ENCODE results near the gene VASN. TPM values are rescaled to one million over a fixed set of nuclear protein-coding genes. Genes with fewer than 3 reads are reported as not detected.
A peak's percentile ranks its signal among the peaks of the same experiment; 100 is the strongest.

Gene VASN
- total RNA-seq, 3 donors from 2014 or later = 14.8 to 28.5 (median 16.1) TPM

GRCh38 chr16:4365014-4365406, 6.6 kb upstream of the VASN start:
- H3K4me1 ChIP-seq = peaks cover 3 to 15% of the 10 kb centered on the region in 2 donors
- H3K4me3 ChIP-seq = no peak overlapping the region
- no peaks in the 10 kb centered on the region for H3K36me3 ChIP-seq
- H3K27ac ChIP-seq = no peak overlapping the region
- no peak for DNase-seq (ENCODE audit: low spot score in 2 of 2)
- H3K9me3 ChIP-seq = no peaks in the 10 kb centered on the region
- intact Hi-C loops (cut with DNase I; ENCODE audit: low total_unique reads) = loop anchor here (2.0 kb wide), 1 partner anchor 36 kb away; no protein-coding TSS in a partner anchor
- no peaks in the 10 kb centered on the region for H3K27me3 ChIP-seq
- TF ChIP-seq POLR2A (IDR thresholded peaks at IDR 0.05) = no peak
- TF ChIP-seq CTCF (IDR thresholded peaks at IDR 0.05) = no peak
- no peak for TF ChIP-seq POLR2AphosphoS5 (IDR thresholded peaks at IDR 0.05)

GRCh38 chr16:4365615-4366014, 6.0 kb upstream of the VASN start:
- Histone ChIP-seq H3K4me1 (peaks cover 3 to 22% of the 10 kb centered on the region in 2 donors), H3K4me3 (no peak overlapping the region), H3K27me3 (no peaks in the 10 kb centered on the region), H3K36me3 (no peaks in the 10 kb centered on the region), H3K9me3 (no peaks in the 10 kb centered on the region), H3K27ac (no peak overlapping the region)
- intact Hi-C loops (cut with DNase I; ENCODE audit: low total_unique reads) = loop anchor here (2.0 kb wide), 1 partner anchor 35 kb away; no protein-coding TSS in a partner anchor
- TF ChIP-seq POLR2A (IDR thresholded peaks at IDR 0.05) (no peak), CTCF (IDR thresholded peaks at IDR 0.05) (no peak), POLR2AphosphoS5 (IDR thresholded peaks at IDR 0.05) (no peak)
- DNase-seq (ENCODE audit: low spot score in 2 of 2) = no peak

GRCh38 chr16:4366016-4366415, 5.6 kb upstream of the VASN start:
- Histone ChIP-seq H3K27ac (no peak overlapping the region), H3K9me3 (no peaks in the 10 kb centered on the region), H3K36me3 (no peaks in the 10 kb centered on the region), H3K4me3 (no peak overlapping the region), H3K27me3 (no peaks in the 10 kb centered on the region), H3K4me1 (peaks cover 3 to 24% of the 10 kb centered on the region in 2 donors)
- DNase-seq (ENCODE audit: low spot score in 2 of 2) = no peak
- TF ChIP-seq POLR2AphosphoS5 (IDR thresholded peaks at IDR 0.05) = no peak
- TF ChIP-seq CTCF (IDR thresholded peaks at IDR 0.05) = no peak
- TF ChIP-seq POLR2A (IDR thresholded peaks at IDR 0.05) = no peak
- intact Hi-C loops (cut with DNase I; ENCODE audit: low total_unique reads) = no loop called here

GRCh38 chr16:4367393-4367856, 4.2 kb upstream of the VASN start:
- no peak overlapping the region for H3K4me3 ChIP-seq
- no peak for DNase-seq (ENCODE audit: low spot score in 2 of 2)
- no peaks in the 10 kb centered on the region for H3K27me3 ChIP-seq
- peak overlapping the region; percentile 28 to 91 for H3K27ac ChIP-seq
- TF ChIP-seq POLR2A (IDR thresholded peaks at IDR 0.05) (no peak), CTCF (IDR thresholded peaks at IDR 0.05) (no peak), POLR2AphosphoS5 (IDR thresholded peaks at IDR 0.05) (no peak)
- no peaks in the 10 kb centered on the region for H3K36me3 ChIP-seq
- peaks cover 3 to 29% of the 10 kb centered on the region in 2 donors for H3K4me1 ChIP-seq
- intact Hi-C loops (cut with DNase I; ENCODE audit: low total_unique reads) = no loop called here
- no peaks in the 10 kb centered on the region for H3K9me3 ChIP-seq

GRCh38 chr16:4369007-4369733, 2.5 kb upstream of the VASN start:
- no peaks in the 10 kb centered on the region for H3K27me3 ChIP-seq
- H3K4me3 ChIP-seq = no peak overlapping the region
- H3K36me3 ChIP-seq = no peaks in the 10 kb centered on the region
- H3K9me3 ChIP-seq = no peaks in the 10 kb centered on the region
- TF ChIP-seq POLR2AphosphoS5 (IDR thresholded peaks at IDR 0.05) (no peak), CTCF (IDR thresholded peaks at IDR 0.05) (peak in 1 of 3 donors; percentile 17), POLR2A (IDR thresholded peaks at IDR 0.05) (no peak)
- peak overlapping the region; percentile 91 to 97 for H3K27ac ChIP-seq
- H3K4me1 ChIP-seq = peaks cover 14 to 41% of the 10 kb centered on the region in 2 donors
- intact Hi-C loops (cut with DNase I; ENCODE audit: low total_unique reads) = no loop called here
- DNase-seq (ENCODE audit: low spot score in 2 of 2) = peak; percentile 88 to 92

All from breast epithelium (tissue), 4 donors.